GM18508 (cell line): Measurements from ENCODE around the gene RNF186.
"Not testable (repeated sequence)": the region's sequence is repeated elsewhere in the genome, so short reads cannot be mapped to it uniquely, and the experiment has no call there.

Source experiments
- ATAC-seq: cut with Tn5 transposase; IDR thresholded peaks from one replicate; pipeline ENCODE4 v1.9.1; 2021; ENCODE audit warnings: moderate number of reproducible peaks; ENCODE audit not compliant: insufficient read depth, unreplicated experiment

Gene RNF186

DNA sequence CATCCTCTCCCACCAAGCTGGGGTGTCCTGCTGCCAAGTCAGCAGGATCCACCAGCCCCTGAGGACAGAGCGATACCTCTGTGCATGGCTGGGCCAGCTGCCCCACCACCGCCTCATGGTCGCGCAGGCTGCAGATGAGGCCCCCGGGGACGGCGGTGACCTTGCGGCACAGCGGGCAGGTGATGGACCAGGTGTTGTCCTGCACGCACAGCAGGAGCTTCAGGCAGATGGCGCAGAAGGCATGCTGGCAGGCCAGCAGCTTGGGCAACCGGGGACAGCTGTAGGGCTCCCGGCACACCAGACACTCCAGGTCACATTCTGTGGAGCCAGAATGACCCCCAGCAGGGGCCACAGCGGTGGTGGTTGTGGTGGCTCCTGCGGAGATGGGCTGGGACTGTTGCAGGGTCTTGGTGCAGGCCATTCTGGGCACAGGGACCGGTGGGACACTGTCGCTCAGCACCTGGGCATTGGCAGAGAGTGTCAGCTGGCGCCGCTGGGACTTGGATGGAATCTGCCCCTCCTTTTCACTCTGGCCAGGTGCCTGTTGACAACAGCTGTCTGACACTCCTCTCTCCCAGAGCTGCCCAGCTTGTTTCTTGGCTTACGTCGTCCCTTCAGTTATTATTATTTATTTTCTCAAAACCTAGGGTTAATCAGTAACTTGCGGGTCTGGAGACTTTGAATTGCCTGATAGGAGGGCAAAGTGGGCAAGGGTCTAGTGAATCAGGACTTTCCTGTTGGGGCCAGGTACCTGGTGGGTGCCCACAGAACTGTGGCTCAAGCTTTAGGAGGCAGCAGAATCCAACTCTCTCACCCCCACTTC lies at the start of gene RNF186:
Gene RNF186, minus strand, starts transcription at position 603 of the 823 bp plus-strand sequence. Its CDS starts 182 bp downstream, at position 421.
- no peak for ATAC-seq

- ATAC-seq = no peak
These were observed 49.6 kb upstream of the RNF186 start for GRCh38 chr1:19864570-19865160.

DNA sequence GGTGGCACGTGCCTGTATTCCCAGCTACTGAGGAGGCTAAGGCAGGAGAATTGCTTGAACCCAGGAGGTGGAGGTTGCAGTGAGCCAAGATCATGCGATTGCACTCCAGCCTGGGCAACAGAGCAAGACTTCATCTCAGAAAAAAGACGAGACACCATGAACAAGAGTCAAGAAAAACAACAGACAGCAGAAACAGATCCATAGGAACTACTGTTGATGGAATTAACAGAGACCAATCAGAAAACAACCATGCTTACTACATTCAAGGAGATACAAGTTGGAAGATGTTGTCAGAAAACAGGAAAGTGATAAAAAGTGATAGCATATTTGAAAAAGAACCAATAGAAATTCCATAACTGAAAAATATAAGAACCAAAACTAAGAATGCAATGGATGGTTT lies 47.9 kb upstream of the RNF186 start:
- no peak for ATAC-seq

GRCh38 chr1:19861842-19862530 lies 46.9 kb upstream of the RNF186 start:
- no peak for ATAC-seq

GRCh38 chr1:19861034-19861433 lies 46.0 kb upstream of the RNF186 start:
- ATAC-seq = no peak

- no peak for ATAC-seq
These were observed 45.3 kb upstream of the RNF186 start for GRCh38 chr1:19860418-19860817.

DNA sequence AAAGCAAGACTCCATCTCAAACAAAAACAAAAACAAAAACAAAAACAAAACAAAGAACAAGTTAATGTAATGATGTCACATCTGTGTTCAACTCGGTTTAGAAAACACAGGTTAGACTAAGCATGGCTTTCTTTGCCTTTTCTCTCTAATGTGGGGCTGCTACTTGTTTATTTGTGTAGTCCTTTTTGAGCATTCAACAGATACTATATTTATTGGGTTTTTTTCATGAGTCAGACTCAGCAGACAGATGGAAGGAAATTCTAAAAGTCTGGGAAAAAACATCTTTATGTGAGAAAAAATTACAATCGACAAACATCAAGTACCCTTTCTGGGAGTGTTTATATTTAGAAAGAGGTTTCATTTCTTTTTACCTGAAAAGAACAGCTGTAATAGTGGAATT lies 44.8 kb upstream of the RNF186 start:
- ATAC-seq = no peak

GRCh38 chr1:19858893-19859292 lies 43.8 kb upstream of the RNF186 start:
- ATAC-seq = no peak

GRCh38 chr1:19854866-19855265 lies 39.8 kb upstream of the RNF186 start:
- ATAC-seq = no peak

DNA sequence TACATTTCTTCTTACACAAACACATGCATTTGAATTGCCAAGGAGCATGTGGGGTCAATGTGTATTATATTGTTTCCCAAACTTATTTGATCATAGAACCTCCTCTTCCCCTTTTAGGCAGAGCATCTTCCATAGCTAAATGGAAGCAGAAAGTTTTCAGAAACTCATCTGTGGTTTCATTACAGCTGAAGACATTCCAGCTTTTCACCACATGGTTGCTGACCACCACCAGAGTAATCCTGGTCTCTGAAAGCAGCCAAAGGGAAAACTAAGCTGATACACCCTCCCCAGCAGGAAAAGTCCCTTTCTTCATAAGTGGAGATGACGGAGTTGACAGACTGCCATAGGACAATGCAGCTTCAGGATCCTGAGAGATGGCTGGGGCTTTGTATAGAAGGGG lies 37.0 kb upstream of the RNF186 start:
- no peak for ATAC-seq

GRCh38 chr1:19850214-19850613 lies 35.1 kb upstream of the RNF186 start:
- ATAC-seq = no peak

GRCh38 chr1:19849307-19849706 lies 34.2 kb upstream of the RNF186 start:
- ATAC-seq = not testable (repeated sequence)

DNA sequence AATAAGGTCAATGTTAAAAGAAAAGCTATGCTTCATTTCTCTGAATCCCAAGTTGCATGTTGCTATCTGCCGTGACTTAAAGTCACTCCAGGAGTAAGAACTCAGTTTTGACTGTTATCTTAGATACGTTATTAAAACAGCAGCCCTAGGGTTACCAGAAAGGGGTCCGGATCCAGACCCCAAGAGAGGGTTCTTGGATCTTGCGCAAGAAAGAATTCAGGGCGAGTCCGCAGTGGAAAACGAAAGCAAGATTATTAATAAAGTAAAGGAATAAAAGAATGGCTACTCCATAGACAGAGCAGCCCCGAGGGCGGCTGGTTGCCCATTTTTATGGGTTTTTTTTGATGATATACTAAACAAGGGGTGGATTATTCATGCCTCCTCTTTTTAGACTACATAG lies 32.3 kb upstream of the RNF186 start:
- not testable (repeated sequence) for ATAC-seq

GRCh38 chr1:19846338-19846737 lies 31.3 kb upstream of the RNF186 start:
- no peak for ATAC-seq

GRCh38 chr1:19845555-19845954 lies 30.5 kb upstream of the RNF186 start:
- ATAC-seq = no peak

DNA sequence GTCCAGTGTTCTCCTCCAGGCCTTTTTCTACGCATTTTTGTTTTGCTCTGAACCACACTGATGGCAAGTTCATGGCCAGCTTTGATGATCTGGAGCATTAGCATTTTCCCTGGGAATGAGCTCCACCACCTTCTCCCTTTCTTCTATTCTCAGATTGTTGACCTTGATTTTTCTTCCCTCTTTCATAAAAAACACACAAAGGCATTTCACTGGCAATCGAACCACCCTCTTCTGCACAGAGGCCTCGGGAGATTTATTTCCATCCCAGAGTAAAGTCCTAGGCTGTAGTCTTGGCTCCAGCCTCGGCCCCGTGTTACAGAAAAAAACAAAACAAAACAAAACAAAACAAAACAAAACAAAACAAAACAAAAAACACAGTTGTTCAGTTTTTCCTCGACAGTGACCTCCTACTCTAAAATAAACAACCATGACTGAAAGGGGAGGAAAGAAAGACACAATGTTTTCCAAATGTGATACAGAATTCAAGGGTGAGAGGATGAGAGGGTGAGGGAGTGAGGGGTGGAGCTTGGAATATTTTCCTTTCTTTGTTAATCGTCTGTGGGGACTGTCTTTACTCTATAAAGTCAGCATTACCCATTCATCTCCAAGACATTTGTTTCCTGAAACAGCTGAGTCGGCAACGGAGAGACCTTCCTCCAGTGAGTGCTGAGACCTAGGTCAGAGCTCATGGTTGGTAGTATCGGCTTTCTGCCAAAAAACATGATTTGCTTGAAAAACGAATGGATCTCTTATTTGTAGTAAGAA lies 29.8 kb upstream of the RNF186 start:
- no peak for ATAC-seq

DNA sequence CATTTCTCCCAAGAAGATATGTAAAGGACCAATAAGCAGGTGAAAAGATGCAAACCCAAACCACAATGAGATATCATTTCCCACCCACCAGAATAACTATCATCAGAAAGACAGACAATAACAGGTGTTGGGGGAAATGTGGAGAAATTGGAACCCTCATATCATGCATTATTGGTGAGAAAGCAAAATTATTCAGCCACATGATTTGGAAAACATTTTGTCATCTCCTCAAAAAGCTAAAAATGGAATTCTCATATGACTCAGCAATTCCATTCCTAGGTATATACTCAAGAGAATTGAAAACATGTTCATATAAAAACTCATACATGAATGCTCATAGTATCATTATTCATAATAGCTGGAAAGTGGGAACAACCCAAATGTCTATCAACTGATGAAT lies 25.1 kb upstream of the RNF186 start:
- ATAC-seq = no peak

GRCh38 chr1:19837866-19838265 lies 22.8 kb upstream of the RNF186 start:
- ATAC-seq = no peak

DNA sequence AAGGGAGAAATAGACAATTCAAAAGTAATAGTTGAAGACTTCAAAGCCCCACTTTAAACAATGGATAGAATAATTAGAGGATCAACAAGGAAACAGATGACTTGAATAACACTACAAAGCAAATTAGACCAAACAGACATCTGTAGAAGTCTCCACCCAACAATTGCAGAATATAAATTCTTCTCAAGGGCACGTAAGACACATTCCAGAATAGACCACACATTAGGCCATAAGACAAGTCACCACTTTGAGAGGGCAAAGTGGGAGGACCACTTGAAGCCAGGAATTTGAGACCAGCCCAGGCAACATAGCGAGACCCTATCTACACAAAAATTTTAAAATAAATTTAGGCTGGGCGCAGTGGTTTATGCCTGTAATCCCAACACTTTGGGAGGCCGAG lies 20.5 kb upstream of the RNF186 start:
- ATAC-seq = no peak

DNA sequence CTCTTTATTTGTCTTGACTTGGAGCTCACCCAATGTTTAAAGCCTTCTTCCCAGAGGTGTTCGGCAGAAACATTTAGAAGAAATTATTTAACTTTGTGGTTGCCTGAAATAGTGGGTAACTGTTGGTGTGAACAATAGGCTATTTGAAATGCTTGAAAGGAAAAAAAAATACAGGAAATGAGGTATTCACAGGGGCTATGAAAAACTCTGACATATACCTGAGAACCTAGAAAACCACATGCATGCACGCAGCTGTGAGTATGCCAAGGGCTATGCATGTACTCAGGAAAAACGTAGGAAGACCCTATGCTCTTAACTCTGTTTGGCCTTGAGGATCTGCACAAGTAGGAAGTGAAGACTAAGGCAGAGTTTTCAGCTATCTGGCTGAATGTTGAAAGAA lies 16.4 kb upstream of the RNF186 start:
- ATAC-seq = no peak

GRCh38 chr1:19828546-19828945 lies 13.5 kb upstream of the RNF186 start:
- ATAC-seq = no peak
